HEK293 (cell line): ENCODE results near the gene VAV2.

Experiments
- CTCF ChIA-PET: fragments of 350-600 bp; formaldehyde crosslinking; extraction: SDS; loops from one replicate; lab custom pipeline; 2021; ENCODE audit warnings: antibody characterized with exemption; lab: Yijun Ruan, JAX
- POLR2A ChIA-PET: fragments of 300-600 bp; formaldehyde crosslinking; extraction: SDS; loops from one replicate; lab custom pipeline; 2020; ENCODE audit warnings: antibody characterized with exemption, inconsistent platforms; lab: Yijun Ruan, JAX
- H3K27ac ChIP-seq: fragments of 200-500 bp; sonication (Bioruptor generic); 2 replicates; pipeline ENCODE4 v1.5.1; 2014; ENCODE audit warnings: low read depth, low read length, control low read depth, inconsistent platforms; ENCODE audit errors: extremely low read depth
- H3K36me3 ChIP-seq, 2 experiments: fragments of 200-500 bp in 1 of 2; sonication (Bioruptor generic) in 1 of 2; 1 replicate in 1 of 2; 2 replicates in 1 of 2; pipeline ENCODE4 v1.5.1; 2014 to 2017; ENCODE audit warnings: inconsistent platforms in 2 of 2, low read length in 2 of 2; ENCODE audit not compliant: control insufficient read depth in 2 of 2, insufficient read depth in 1 of 2
- H3K4me1 ChIP-seq: fragments of 200-500 bp; sonication (Bioruptor generic); 2 replicates; pipeline ENCODE4 v1.5.1; 2014; ENCODE audit warnings: mild to moderate bottlenecking, low read length, inconsistent platforms; ENCODE audit not compliant: control insufficient read depth, insufficient read depth
- H3K4me3 ChIP-seq: 2 replicates; pipeline ENCODE4 v1.5.1; 2011; ENCODE audit warnings: low read depth, mild to moderate bottlenecking, control low read depth, low read length, moderate library complexity
- H3K9me3 ChIP-seq: fragments of 200-500 bp; sonication (Bioruptor generic); 2 replicates; pipeline ENCODE4 v1.5.1; 2014; ENCODE audit warnings: low read depth, low read length, inconsistent platforms; ENCODE audit not compliant: control insufficient read depth, insufficient read depth
- HOXD13 ChIP-seq: sonication (generic); formaldehyde crosslinking; IDR thresholded peaks from 2 replicates; pipeline ENCODE4 v1.8.0; 2022; ENCODE audit warnings: missing genetic modification reagents, borderline replicate concordance
- KLF1 ChIP-seq: fragments of 450-650 bp; formaldehyde crosslinking; IDR thresholded peaks from 2 replicates; pipeline ENCODE4 v1.5.1; 2016; ENCODE audit warnings: missing biosample characterization, missing genetic modification characterization
- SALL2 ChIP-seq: fragments of 450-650 bp; formaldehyde crosslinking; IDR thresholded peaks from 2 replicates; pipeline ENCODE4 v1.5.0; 2017; ENCODE audit warnings: missing biosample characterization, mild to moderate bottlenecking, missing genetic modification characterization, borderline replicate concordance
- SP7 ChIP-seq: fragments of 450-650 bp; formaldehyde crosslinking; IDR thresholded peaks from 2 replicates; pipeline ENCODE4 v1.5.1; 2016; ENCODE audit warnings: missing biosample characterization, missing genetic modification characterization
- WT1 ChIP-seq: fragments of 450-650 bp; formaldehyde crosslinking; IDR thresholded peaks from 2 replicates; pipeline ENCODE4 v1.5.1; 2016; ENCODE audit warnings: missing biosample characterization, missing genetic modification characterization
- YY2 ChIP-seq: fragments of 450-650 bp; formaldehyde crosslinking; IDR thresholded peaks from 2 replicates; pipeline ENCODE4 v1.5.1; 2016; ENCODE audit warnings: missing biosample characterization, missing genetic modification characterization
- ZBTB20 ChIP-seq: fragments of 450-650 bp; formaldehyde crosslinking; IDR thresholded peaks from 2 replicates; pipeline ENCODE4 v1.5.1; 2016; ENCODE audit warnings: missing biosample characterization, missing genetic modification characterization
- ZBTB21 ChIP-seq: fragments of 450-650 bp; formaldehyde crosslinking; IDR thresholded peaks from 2 replicates; pipeline ENCODE4 v1.5.1; 2017; ENCODE audit warnings: missing biosample characterization, missing genetic modification characterization
- ZNF146 ChIP-seq: fragments of 450-650 bp; formaldehyde crosslinking; IDR thresholded peaks from 2 replicates; pipeline ENCODE4 v1.5.1; 2016; ENCODE audit warnings: missing biosample characterization, missing genetic modification characterization
- ZNF23 ChIP-seq: fragments of 450-650 bp; formaldehyde crosslinking; IDR thresholded peaks from 2 replicates; pipeline ENCODE4 v1.5.1; 2016; ENCODE audit warnings: missing biosample characterization, missing genetic modification characterization, borderline replicate concordance
- ZNF24 ChIP-seq: fragments of 450-650 bp; formaldehyde crosslinking; IDR thresholded peaks from 2 replicates; pipeline ENCODE4 v1.5.1; 2016; ENCODE audit warnings: missing biosample characterization, missing genetic modification characterization
- ZNF433 ChIP-seq: fragments of 450-650 bp; formaldehyde crosslinking; IDR thresholded peaks from 2 replicates; pipeline ENCODE4 v1.5.1; 2016; ENCODE audit warnings: missing biosample characterization, missing genetic modification characterization, low read depth
- ZNF529 ChIP-seq: fragments of 450-650 bp; formaldehyde crosslinking; IDR thresholded peaks from 2 replicates; pipeline ENCODE4 v1.5.1; 2017; ENCODE audit warnings: missing genetic modification characterization, missing biosample characterization; ENCODE audit not compliant: insufficient replicate concordance
- ZNF624 ChIP-seq: fragments of 450-650 bp; formaldehyde crosslinking; IDR thresholded peaks from 2 replicates; pipeline ENCODE4 v1.5.1; 2017; ENCODE audit warnings: missing biosample characterization, missing genetic modification characterization
- ZNF654 ChIP-seq: fragments of 450-650 bp; formaldehyde crosslinking; IDR thresholded peaks from 2 replicates; pipeline ENCODE4 v1.5.1; 2016; ENCODE audit warnings: low read depth, missing biosample characterization, missing genetic modification characterization
- ZNF677 ChIP-seq: fragments of 450-650 bp; IDR thresholded peaks from 2 replicates; pipeline ENCODE4 v1.5.0; 2018; ENCODE audit warnings: missing biosample characterization, mild to moderate bottlenecking, missing genetic modification characterization, moderate library complexity
- ZNF707 ChIP-seq: fragments of 450-650 bp; formaldehyde crosslinking; IDR thresholded peaks from 2 replicates; pipeline ENCODE4 v1.5.1; 2016; ENCODE audit warnings: missing biosample characterization, missing genetic modification characterization
- TF ChIP-seq, protein P1 (sequence below): fragments of 450-650 bp; formaldehyde crosslinking; IDR thresholded peaks from 2 replicates; pipeline ENCODE4 v1.5.1; 2016; ENCODE audit warnings: missing biosample characterization, missing genetic modification characterization
- TF ChIP-seq, protein P2 (sequence below): fragments of 450-650 bp; formaldehyde crosslinking; IDR thresholded peaks from 2 replicates; pipeline ENCODE4 v1.5.1; 2016; ENCODE audit warnings: missing biosample characterization, missing genetic modification characterization
- TF ChIP-seq, protein P3 (sequence below): fragments of 450-650 bp; formaldehyde crosslinking; IDR thresholded peaks from 2 replicates; pipeline ENCODE4 v1.5.1; 2016; ENCODE audit warnings: missing biosample characterization, missing genetic modification characterization
- TF ChIP-seq, protein P4 (sequence below): fragments of 450-650 bp; formaldehyde crosslinking; IDR thresholded peaks from 2 replicates; pipeline ENCODE4 v1.5.1; 2017; ENCODE audit warnings: missing biosample characterization, missing genetic modification characterization
- TF ChIP-seq, protein P5 (sequence below): fragments of 450-650 bp; formaldehyde crosslinking; conservative IDR thresholded peaks from 2 replicates; pipeline ENCODE4 v1.5.1; 2016; ENCODE audit warnings: low read depth, missing biosample characterization, missing genetic modification characterization
- TF ChIP-seq, protein P6 (sequence below): fragments of 450-650 bp; formaldehyde crosslinking; IDR thresholded peaks from 2 replicates; pipeline ENCODE4 v1.5.1; 2017; ENCODE audit warnings: missing biosample characterization, missing genetic modification characterization

VAV2 gene

DNA sequence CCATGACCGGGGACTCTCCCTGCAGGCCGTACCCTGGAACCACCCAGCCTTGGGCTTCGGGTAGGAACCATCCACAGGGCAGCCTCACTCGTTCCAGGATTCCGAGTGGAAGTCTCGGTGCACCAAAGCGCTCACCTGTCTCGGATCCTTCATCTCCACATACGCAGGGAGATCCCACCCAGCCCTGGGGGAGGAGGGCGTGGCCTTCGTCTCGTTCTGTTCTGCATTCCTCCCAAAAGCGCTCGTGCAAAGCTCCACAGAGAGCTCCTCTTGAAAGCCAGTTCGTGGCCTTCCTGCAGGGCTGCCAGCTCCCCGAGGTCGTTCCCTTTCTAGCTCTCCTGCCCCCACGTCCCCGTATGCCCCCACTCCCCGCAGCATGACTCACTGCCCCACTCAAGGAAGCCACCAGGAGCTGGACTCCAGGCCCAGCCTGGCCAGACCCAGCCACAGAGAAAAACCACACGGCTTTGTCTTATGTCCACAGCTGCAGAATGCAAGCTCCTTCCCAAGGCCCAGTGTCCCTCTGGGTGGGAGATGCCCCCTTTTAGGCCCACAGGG lies 189.0 kb downstream of the VAV2 start:
- Histone ChIP-seq H3K27ac (no peak overlapping the region), H3K4me1 (no peaks in the 10 kb centered on the region), H3K36me3 (peaks cover 0 to 7% of the 10 kb centered on the region in 2 experiments; a peak in 1 of 3 replicates), H3K4me3 (no peak overlapping the region), H3K9me3 (no peaks in the 10 kb centered on the region)
- POLR2A ChIA-PET = interaction anchor here (1.7 kb wide), 1 partner anchor 191 kb away, joined by 4 read pairs; no protein-coding TSS in a partner anchor
- TF ChIP-seq, protein P1, sequence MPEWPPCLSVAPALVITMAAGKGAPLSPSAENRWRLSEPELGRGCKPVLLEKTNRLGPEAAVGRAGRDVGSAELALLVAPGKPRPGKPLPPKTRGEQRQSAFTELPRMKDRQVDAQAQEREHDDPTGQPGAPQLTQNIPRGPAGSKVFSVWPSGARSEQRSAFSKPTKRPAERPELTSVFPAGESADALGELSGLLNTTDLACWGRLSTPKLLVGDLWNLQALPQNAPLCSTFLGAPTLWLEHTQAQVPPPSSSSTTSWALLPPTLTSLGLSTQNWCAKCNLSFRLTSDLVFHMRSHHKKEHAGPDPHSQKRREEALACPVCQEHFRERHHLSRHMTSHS (tag by site-specific recombination) = no peak
- no peak for TF ChIP-seq YY2 (tag by site-specific recombination)
- no peak for TF ChIP-seq KLF1 (tag by site-specific recombination)
- no peak for TF ChIP-seq ZNF146
- TF ChIP-seq, protein P2, sequence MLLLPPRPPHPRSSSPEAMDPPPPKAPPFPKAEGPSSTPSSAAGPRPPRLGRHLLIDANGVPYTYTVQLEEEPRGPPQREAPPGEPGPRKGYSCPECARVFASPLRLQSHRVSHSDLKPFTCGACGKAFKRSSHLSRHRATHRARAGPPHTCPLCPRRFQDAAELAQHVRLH (tag by site-specific recombination) = no peak
- TF ChIP-seq ZNF529 = no peak
- TF ChIP-seq HOXD13 (CRISPR knock-in tag) = no peak
- TF ChIP-seq ZNF433 = no peak
- TF ChIP-seq ZNF23 (tag by site-specific recombination) = no peak
- no peak for TF ChIP-seq SP7 (tag by site-specific recombination)
- TF ChIP-seq ZNF654 (tag by site-specific recombination) = no peak
- no peak for TF ChIP-seq ZNF677
- TF ChIP-seq, protein P3, sequence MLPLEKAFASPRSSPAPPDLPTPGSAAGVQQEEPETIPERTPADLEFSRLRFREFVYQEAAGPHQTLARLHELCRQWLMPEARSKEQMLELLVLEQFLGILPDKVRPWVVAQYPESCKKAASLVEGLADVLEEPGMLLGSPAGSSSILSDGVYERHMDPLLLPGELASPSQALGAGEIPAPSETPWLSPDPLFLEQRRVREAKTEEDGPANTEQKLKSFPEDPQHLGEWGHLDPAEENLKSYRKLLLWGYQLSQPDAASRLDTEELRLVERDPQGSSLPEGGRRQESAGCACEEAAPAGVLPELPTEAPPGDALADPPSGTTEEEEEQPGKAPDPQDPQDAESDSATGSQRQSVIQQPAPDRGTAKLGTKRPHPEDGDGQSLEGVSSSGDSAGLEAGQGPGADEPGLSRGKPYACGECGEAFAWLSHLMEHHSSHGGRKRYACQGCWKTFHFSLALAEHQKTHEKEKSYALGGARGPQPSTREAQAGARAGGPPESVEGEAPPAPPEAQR (tag by site-specific recombination) = no peak
- TF ChIP-seq ZBTB21 = no peak
- TF ChIP-seq ZNF24 (tag by site-specific recombination) = no peak
- no peak for TF ChIP-seq WT1 (tag by site-specific recombination)
- TF ChIP-seq SALL2 = no peak
- no peak for TF ChIP-seq ZBTB20 (tag by site-specific recombination)
- CTCF ChIA-PET = interaction anchor here (1.3 to 2.2 kb wide), 4 partner anchors 10 to 191 kb away, joined by 3 to 14 read pairs (median 5); no protein-coding TSS in a partner anchor

DNA sequence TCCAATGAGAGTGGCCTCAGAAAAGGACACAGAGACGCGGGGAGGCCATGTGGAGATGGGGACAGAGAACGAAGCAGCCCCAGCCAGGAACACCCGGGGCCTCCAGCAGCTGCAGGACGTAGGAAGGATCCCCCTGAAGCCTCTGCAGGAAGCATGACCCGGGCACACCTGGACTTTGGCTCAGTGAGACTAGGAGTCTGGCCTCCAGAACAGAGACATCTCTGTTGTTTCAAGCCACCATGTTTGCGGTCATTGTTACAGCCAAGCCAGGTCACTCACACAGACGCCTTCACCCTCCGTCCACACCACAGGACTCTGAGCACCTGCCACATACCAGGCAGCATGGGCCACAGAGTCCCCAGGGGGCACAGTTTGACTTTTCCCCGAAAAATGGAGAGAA lies 190.4 kb downstream of the VAV2 start:
- Histone ChIP-seq H3K36me3 (no peaks in the 10 kb centered on the region), H3K4me3 (no peak overlapping the region), H3K9me3 (no peaks in the 10 kb centered on the region), H3K4me1 (no peaks in the 10 kb centered on the region), H3K27ac (no peak overlapping the region)
- TF ChIP-seq, protein P4, sequence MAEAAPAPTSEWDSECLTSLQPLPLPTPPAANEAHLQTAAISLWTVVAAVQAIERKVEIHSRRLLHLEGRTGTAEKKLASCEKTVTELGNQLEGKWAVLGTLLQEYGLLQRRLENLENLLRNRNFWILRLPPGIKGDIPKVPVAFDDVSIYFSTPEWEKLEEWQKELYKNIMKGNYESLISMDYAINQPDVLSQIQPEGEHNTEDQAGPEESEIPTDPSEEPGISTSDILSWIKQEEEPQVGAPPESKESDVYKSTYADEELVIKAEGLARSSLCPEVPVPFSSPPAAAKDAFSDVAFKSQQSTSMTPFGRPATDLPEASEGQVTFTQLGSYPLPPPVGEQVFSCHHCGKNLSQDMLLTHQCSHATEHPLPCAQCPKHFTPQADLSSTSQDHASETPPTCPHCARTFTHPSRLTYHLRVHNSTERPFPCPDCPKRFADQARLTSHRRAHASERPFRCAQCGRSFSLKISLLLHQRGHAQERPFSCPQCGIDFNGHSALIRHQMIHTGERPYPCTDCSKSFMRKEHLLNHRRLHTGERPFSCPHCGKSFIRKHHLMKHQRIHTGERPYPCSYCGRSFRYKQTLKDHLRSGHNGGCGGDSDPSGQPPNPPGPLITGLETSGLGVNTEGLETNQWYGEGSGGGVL = no peak
- TF ChIP-seq, protein P5, sequence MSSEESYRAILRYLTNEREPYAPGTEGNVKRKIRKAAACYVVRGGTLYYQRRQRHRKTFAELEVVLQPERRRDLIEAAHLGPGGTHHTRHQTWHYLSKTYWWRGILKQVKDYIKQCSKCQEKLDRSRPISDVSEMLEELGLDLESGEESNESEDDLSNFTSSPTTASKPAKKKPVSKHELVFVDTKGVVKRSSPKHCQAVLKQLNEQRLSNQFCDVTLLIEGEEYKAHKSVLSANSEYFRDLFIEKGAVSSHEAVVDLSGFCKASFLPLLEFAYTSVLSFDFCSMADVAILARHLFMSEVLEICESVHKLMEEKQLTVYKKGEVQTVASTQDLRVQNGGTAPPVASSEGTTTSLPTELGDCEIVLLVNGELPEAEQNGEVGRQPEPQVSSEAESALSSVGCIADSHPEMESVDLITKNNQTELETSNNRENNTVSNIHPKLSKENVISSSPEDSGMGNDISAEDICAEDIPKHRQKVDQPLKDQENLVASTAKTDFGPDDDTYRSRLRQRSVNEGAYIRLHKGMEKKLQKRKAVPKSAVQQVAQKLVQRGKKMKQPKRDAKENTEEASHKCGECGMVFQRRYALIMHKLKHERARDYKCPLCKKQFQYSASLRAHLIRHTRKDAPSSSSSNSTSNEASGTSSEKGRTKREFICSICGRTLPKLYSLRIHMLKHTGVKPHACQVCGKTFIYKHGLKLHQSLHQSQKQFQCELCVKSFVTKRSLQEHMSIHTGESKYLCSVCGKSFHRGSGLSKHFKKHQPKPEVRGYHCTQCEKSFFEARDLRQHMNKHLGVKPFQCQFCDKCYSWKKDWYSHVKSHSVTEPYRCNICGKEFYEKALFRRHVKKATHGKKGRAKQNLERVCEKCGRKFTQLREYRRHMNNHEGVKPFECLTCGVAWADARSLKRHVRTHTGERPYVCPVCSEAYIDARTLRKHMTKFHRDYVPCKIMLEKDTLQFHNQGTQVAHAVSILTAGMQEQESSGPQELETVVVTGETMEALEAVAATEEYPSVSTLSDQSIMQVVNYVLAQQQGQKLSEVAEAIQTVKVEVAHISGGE (tag by site-specific recombination) = no peak
- TF ChIP-seq ZNF624 (tag by site-specific recombination) (no peak), ZNF707 (no peak)
- TF ChIP-seq, protein P6, sequence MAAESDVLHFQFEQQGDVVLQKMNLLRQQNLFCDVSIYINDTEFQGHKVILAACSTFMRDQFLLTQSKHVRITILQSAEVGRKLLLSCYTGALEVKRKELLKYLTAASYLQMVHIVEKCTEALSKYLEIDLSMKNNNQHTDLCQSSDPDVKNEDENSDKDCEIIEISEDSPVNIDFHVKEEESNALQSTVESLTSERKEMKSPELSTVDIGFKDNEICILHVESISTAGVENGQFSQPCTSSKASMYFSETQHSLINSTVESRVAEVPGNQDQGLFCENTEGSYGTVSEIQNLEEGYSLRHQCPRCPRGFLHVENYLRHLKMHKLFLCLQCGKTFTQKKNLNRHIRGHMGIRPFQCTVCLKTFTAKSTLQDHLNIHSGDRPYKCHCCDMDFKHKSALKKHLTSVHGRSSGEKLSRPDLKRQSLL (tag by site-specific recombination) = no peak
- ChIA-PET POLR2A (no interaction called here), CTCF (no interaction called here)
